Neural cell (in vitro differentiated cells): Measurements from ENCODE around the gene PCDHGA11. TPM values are rescaled to one million over a fixed set of nuclear protein-coding genes. Genes with fewer than 3 reads are reported as not detected.

ENCODE experiments used
- H2AFZ ChIP-seq: fragments of 200-600, 300-800 bp; sonication (generic), shearing (Covaris generic); 2 replicates; pipeline ENCODE4 v1.6.0; 2014; ENCODE audit warnings: low read depth, mild to moderate bottlenecking, antibody characterized with exemption, low read length, moderate library complexity
- H3F3A ChIP-seq: fragments of 200-600 bp; shearing (Covaris generic); 2 replicates; pipeline ENCODE4 v1.6.1; 2016; ENCODE audit warnings: mild to moderate bottlenecking, moderate library complexity, mixed read lengths, antibody characterized with exemption, low read length; ENCODE audit not compliant: insufficient read depth, poor library complexity, severe bottlenecking
- H3K27ac ChIP-seq: fragments of 200-600, 300-800 bp; sonication (generic), shearing (Covaris generic); 2 replicates; pipeline ENCODE4 v1.5.1; 2014; ENCODE audit warnings: mild to moderate bottlenecking, low read length, moderate library complexity
- H3K27me3 ChIP-seq: fragments of 300-800, 200-600 bp; sonication (generic), shearing (Covaris generic); 2 replicates; pipeline ENCODE4 v1.6.0; 2014; ENCODE audit warnings: mild to moderate bottlenecking, low read depth, low read length, moderate library complexity; ENCODE audit not compliant: insufficient read depth
- H3K36me3 ChIP-seq: fragments of 300-800, 200-600 bp; sonication (generic), shearing (Covaris generic); 2 replicates; pipeline ENCODE4 v1.5.1; 2014; ENCODE audit warnings: mild to moderate bottlenecking, antibody characterized with exemption, low read length, moderate library complexity; ENCODE audit not compliant: insufficient read depth
- H3K4me2 ChIP-seq: fragments of 300-800, 200-600 bp; sonication (generic), shearing (Covaris generic); 2 replicates; pipeline ENCODE4 v1.6.0; 2014; ENCODE audit warnings: mild to moderate bottlenecking, low read length
- H3K4me3 ChIP-seq: fragments of 300-800, 200-600 bp; sonication (generic), shearing (Covaris generic); 2 replicates; pipeline ENCODE4 v1.5.1; 2014; ENCODE audit warnings: mild to moderate bottlenecking, low read length, moderate library complexity
- H3K79me2 ChIP-seq: fragments of 200-600 bp; shearing (Covaris generic); replicated peaks from 2 replicates; pipeline ENCODE4 v1.6.0; 2014; ENCODE audit warnings: mild to moderate bottlenecking, low read length, moderate library complexity; ENCODE audit not compliant: insufficient read depth
- H3K9ac ChIP-seq: fragments of 300-800, 200-600 bp; sonication (generic), shearing (Covaris generic); 2 replicates; pipeline ENCODE4 v1.6.1; 2016; ENCODE audit warnings: mild to moderate bottlenecking, low read length, mixed read lengths
- H3K9me2 ChIP-seq: fragments of 200-600 bp; shearing (Covaris generic); 2 replicates; pipeline ENCODE4 v1.6.1; 2016; ENCODE audit warnings: mild to moderate bottlenecking, low read length, mixed read lengths; ENCODE audit not compliant: insufficient read depth
- H3K9me3 ChIP-seq: fragments of 200-600, 300-800 bp; sonication (generic), shearing (Covaris generic); 2 replicates; pipeline ENCODE4 v1.6.1; 2016; ENCODE audit warnings: mild to moderate bottlenecking, mixed run types, low read length, moderate library complexity, mixed read lengths
- H4K20me1 ChIP-seq: fragments of 200-600 bp; shearing (Covaris generic); 2 replicates; pipeline ENCODE4 v1.6.1; 2016; ENCODE audit warnings: mild to moderate bottlenecking, mixed run types; ENCODE audit not compliant: insufficient read depth
- CTCF ChIP-seq: fragments of 450-650 bp; IDR thresholded peaks from 2 replicates; pipeline ENCODE4 v1.5.1; 2014; ENCODE audit warnings: antibody characterized with exemption, mild to moderate bottlenecking, moderate library complexity; ENCODE audit not compliant: poor library complexity, severe bottlenecking
- EP300 ChIP-seq: fragments of 450-650 bp; conservative IDR thresholded peaks from 2 replicates; pipeline ENCODE4 v1.6.1; 2014; ENCODE audit warnings: antibody characterized with exemption, mild to moderate bottlenecking, moderate library complexity; ENCODE audit not compliant: poor library complexity, severe bottlenecking
- EZH2 ChIP-seq: fragments of 200-600, 300-800 bp; shearing (Covaris generic), sonication (generic); IDR thresholded peaks from 2 replicates; pipeline ENCODE4 v1.6.1; 2014; ENCODE audit warnings: antibody characterized with exemption, low read length, borderline replicate concordance, mild to moderate bottlenecking; ENCODE audit not compliant: insufficient read depth, poor library complexity, severe bottlenecking
- MXI1 ChIP-seq: fragments of 450-650 bp; conservative IDR thresholded peaks from 2 replicates; pipeline ENCODE4 v1.6.1; 2014; ENCODE audit warnings: antibody characterized with exemption, mild to moderate bottlenecking; ENCODE audit not compliant: poor library complexity, severe bottlenecking
- POLR2AphosphoS5 ChIP-seq: IDR thresholded peaks from 2 replicates; pipeline ENCODE4 v1.6.1; 2012
- RAD21 ChIP-seq: fragments of 450-650 bp; conservative IDR thresholded peaks from 2 replicates; pipeline ENCODE4 v1.6.1; 2014; ENCODE audit warnings: antibody characterized with exemption, mild to moderate bottlenecking, moderate library complexity
- REST ChIP-seq: IDR thresholded peaks from 2 replicates; pipeline ENCODE4 v1.6.1; 2012; ENCODE audit warnings: borderline replicate concordance
- SMC3 ChIP-seq: fragments of 450-650 bp; conservative IDR thresholded peaks from 2 replicates; pipeline ENCODE4 v1.6.1; 2014; ENCODE audit warnings: antibody characterized with exemption, mild to moderate bottlenecking, moderate library complexity; ENCODE audit not compliant: poor library complexity
- TAF1 ChIP-seq: IDR thresholded peaks from 2 replicates; pipeline ENCODE4 v1.6.1; 2012; ENCODE audit warnings: low read depth
- polyA plus RNA-seq: library from polyadenylated mRNA; depleted of rRNA; stranded (reverse); fragments of >200 nt; gene quantifications from 2 replicates; pipeline ENCODE4 v1.2.3, GENCODE V29; 2014

The PCDHGA11 gene
- polyA plus RNA-seq, 1 donor from 2014 or later = 0.32 TPM

GRCh38 chr5:141422742-141423291 lies 2.0 kb downstream of the PCDHGA11 start:
- Histone ChIP-seq H3F3A (peaks cover 5% of the 10 kb centered on the region), H3K79me2 (peaks cover 58% of the 10 kb centered on the region), H3K4me2 (no peak overlapping the region), H2AFZ (no peak overlapping the region), H3K4me3 (no peak overlapping the region), H3K9me3 (peaks cover 93% of the 10 kb centered on the region), H3K9me2 (no peaks in the 10 kb centered on the region), H3K9ac (no peak overlapping the region), H4K20me1 (no peaks in the 10 kb centered on the region), H3K36me3 (peaks cover 89% of the 10 kb centered on the region), H3K27me3 (no peaks in the 10 kb centered on the region), H3K27ac (no peak overlapping the region)
- no peak for TF ChIP-seq MXI1
- TF ChIP-seq REST = no peak
- TF ChIP-seq EP300 = no peak
- no peak for TF ChIP-seq SMC3
- TF ChIP-seq EZH2 = no peak
- no peak for TF ChIP-seq POLR2AphosphoS5
- TF ChIP-seq RAD21 = no peak
- no peak for TF ChIP-seq TAF1
- no peak for TF ChIP-seq CTCF

GRCh38 chr5:141427783-141428426 lies 7.1 kb downstream of the PCDHGA11 start:
- no peak overlapping the region for H3K4me2 ChIP-seq
- peak overlapping the region; percentile 13 for H3K4me3 ChIP-seq
- H3F3A ChIP-seq = no peaks in the 10 kb centered on the region
- TF ChIP-seq REST = no peak
- no peak for TF ChIP-seq RAD21
- no peak for TF ChIP-seq MXI1
- no peak for TF ChIP-seq TAF1
- TF ChIP-seq EP300 = no peak
- no peak for TF ChIP-seq POLR2AphosphoS5
- TF ChIP-seq SMC3 = no peak
- TF ChIP-seq EZH2 = no peak
- TF ChIP-seq CTCF = no peak
- peaks cover 71% of the 10 kb centered on the region for H3K36me3 ChIP-seq
- no peaks in the 10 kb centered on the region for H4K20me1 ChIP-seq
- H2AFZ ChIP-seq = no peak overlapping the region
- H3K27ac ChIP-seq = no peak overlapping the region
- H3K9ac ChIP-seq = no peak overlapping the region
- H3K79me2 ChIP-seq = peaks cover 37% of the 10 kb centered on the region
- no peaks in the 10 kb centered on the region for H3K27me3 ChIP-seq
- no peaks in the 10 kb centered on the region for H3K9me2 ChIP-seq
- H3K9me3 ChIP-seq = peaks cover 80% of the 10 kb centered on the region
